Activated CD8-positive, alpha-beta memory T cell treated with anti-CD3 and anti-CD28 coated beads, Interleukin-2, amount 50 U/mL, for 48 hours (primary cell): ENCODE measurements around the gene ACSL6.

Experiments
- DNase-seq: peaks from one replicate; pipeline ENCODE4 v3.0.0-alpha.2; 2020

The ACSL6 gene

GRCh38 chr5:131974956-131975726, 36.3 kb downstream of the ACSL6 start:
- peak; percentile 57 for DNase-seq

GRCh38 chr5:131974622-131974955, 36.9 kb downstream of the ACSL6 start:
- DNase-seq, result peak; percentile 54

GRCh38 chr5:131974016-131974415, 37.4 kb downstream of the ACSL6 start:
- DNase-seq, result peak; percentile 29

- no peak for DNase-seq
Measured at GRCh38 chr5:131973089-131973712, 38.3 kb downstream of the ACSL6 start.

GRCh38 chr5:131968396-131968954, 43.0 kb downstream of the ACSL6 start:
- no peak for DNase-seq

- DNase-seq, result no peak
Measured at GRCh38 chr5:131966551-131966950, 44.9 kb downstream of the ACSL6 start.

GRCh38 chr5:131965826-131966415, 45.5 kb downstream of the ACSL6 start:
- no peak for DNase-seq

GRCh38 chr5:131959906-131960305, 51.6 kb downstream of the ACSL6 start:
- DNase-seq, result no peak

DNA sequence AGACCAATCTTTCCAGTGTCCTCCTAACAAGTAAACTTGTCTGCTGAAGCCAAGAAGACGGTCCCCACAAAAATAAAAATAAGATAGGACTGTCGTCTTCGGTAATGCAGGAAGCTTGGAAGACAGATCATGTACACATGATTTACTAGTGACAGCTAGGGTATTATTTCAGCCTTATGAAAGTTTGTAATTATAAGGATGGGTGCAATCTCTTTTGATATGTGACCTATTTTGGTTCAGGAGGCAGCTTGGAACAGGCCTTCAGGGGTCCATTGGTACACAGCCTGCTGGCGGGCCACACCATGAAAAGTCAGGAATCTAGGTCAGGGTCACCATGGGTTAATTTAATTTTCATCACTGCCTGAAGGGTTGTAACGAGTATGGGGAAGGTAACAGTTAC, 52.3 kb downstream of the ACSL6 start:
- DNase-seq, result no peak

GRCh38 chr5:131957721-131958441, 53.6 kb downstream of the ACSL6 start:
- no peak for DNase-seq

- no peak for DNase-seq
Measured at GRCh38 chr5:131953969-131954368, 57.5 kb downstream of the ACSL6 start.

- no peak for DNase-seq
Measured at GRCh38 chr5:131952301-131952857, 59.1 kb downstream of the ACSL6 start.

DNA sequence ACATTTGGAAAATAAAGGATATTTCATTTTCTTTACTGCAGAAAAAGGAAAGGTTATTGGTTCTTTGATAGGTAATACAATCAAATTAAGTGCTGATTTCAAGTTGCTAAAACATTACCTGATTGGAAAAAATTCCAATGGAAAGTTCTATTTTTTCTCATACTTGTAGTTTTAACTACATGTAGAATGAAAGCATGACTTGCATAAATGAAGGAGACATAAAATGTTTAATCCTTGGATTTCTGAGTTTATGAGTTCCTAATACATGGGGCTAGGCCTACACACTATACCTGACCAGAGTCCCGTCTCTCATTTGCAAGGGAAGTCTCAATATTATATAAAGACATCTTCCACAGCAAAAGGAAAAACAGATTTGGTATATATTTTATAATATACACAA, 60.8 kb downstream of the ACSL6 start:
- no peak for DNase-seq

DNA sequence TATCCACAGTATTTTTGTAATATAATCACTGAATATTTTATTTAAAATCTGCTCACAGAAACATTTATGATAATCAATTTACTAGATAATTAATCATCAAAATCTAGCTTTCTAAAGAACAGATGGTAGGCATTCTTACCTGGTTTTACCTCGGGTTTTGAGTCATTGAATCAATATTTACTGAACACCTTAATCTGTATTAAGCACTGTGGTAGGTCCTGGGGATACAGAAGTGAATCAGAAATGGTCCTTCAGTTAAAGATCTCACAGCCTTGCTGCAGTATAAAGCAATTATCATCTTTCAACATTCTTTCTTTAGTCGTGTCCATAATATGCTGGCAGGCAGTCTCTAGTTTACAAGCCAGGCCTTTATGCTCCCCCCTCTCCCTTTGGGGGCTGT, 64.0 kb downstream of the ACSL6 start:
- no peak for DNase-seq

DNA sequence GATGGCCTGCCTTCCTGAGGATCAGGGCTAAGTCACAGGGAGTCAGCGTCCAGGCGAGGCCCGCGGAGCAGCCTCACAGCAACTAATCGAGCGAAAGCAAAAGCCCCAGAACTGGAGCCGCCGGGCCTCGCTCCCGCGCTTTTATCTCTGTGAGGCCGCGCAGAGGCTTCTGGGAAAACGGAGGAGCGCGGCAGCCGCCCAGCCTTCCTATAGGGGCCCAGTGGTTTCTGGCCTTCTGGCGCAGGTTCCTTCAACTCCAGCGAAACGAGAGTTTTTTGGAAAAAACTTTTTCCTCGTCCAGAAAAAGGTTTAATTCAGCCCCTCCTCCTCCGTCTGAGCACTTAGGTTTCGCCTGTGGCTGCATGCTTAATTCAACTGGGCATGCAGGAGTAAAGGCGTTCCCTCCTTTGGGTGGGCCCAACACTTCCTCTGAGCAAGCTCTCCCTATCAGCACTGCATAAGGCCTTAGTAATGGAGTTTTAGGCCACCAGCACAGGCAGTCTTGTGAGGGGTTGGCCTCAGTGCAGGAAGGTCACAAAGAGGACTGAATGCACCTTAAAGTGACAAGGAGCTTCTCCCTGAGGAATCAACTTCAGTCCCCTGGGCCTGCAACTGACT, 65.8 kb downstream of the ACSL6 start, which contains the start of gene MEIKIN:
TSS of gene MEIKIN (minus strand) at position 113 of the 618 bp plus-strand sequence. CDS start 158 bp downstream, outside the sequence.
- DNase-seq, result no peak

DNA sequence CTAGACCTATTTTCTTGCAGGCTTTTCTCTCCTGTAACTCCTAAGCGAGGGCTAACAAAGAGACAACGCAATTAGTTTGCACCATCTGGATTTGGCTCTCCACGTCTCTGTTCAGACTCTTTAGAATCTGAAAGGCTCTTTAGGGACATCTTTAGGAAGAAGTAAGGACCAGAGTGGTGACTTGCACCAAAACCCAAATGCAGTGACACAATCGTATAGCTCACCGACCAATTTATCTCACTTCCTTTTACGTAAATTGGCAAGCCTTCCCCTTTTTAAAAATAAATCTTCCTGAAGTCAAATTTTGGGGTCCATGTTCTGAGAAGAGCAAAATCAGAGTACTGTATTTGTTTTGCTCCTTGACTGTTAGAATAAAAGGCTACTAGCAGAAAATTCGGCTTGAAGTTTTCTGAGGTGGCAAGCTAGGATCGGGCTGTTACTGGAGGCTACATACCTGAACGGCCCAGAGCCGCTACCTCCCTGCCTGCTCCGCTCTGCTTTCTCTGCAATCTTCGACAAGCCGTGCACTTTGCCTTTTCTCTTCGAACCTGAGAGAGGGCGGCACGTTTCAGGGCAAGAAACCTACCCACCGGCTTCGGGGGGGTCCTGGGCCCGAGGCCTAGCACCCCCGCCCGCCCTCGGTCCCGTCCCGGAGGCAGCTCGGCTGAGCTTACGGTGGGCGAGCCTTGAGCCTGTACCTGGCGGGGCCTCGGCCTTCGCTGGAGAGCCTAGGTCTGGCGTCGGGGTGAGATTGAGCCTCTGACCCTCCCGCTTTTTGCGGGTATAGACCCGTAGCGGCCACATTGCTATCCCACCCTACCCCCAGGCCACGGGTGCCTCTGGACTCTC, 66.5 kb downstream of the ACSL6 start:
- no peak for DNase-seq

DNA sequence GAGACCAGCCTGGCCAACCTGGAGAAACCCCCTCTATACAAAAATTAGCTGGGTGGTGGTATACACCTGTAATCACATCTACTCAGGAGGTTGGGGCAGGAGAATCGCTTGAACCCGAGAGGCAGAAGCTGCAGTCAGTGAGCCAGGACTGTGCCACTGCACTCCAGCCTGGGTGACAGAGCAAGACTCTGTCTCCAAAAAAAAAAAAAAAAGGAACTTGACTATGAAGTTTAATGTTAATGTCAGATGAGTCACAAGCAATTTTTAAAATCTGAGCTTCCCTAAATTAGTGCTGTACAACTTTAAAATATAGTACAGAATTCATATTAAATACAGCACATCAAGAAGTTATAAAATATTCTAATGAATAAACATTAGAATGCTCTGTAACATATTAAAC, 67.5 kb downstream of the ACSL6 start:
- no peak for DNase-seq

DNA sequence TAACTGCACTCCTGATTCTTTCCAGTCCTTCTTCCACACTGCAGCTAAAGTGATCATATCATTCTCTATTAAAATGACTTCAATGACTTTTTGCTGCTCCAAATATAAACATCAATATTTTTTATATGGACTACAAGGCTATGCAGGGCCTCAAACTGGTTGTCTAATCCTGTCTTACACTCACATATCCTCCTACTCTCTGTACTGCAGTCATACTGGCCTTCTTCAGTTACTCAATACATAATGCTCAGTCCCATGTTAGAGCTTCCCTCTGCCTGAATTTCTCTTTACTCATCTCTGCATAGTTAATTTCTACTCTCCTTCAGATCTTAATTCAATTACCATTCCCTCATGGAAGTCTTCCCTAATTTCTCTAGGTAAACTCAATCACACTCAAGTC, 69.4 kb downstream of the ACSL6 start:
- DNase-seq, result no peak

DNA sequence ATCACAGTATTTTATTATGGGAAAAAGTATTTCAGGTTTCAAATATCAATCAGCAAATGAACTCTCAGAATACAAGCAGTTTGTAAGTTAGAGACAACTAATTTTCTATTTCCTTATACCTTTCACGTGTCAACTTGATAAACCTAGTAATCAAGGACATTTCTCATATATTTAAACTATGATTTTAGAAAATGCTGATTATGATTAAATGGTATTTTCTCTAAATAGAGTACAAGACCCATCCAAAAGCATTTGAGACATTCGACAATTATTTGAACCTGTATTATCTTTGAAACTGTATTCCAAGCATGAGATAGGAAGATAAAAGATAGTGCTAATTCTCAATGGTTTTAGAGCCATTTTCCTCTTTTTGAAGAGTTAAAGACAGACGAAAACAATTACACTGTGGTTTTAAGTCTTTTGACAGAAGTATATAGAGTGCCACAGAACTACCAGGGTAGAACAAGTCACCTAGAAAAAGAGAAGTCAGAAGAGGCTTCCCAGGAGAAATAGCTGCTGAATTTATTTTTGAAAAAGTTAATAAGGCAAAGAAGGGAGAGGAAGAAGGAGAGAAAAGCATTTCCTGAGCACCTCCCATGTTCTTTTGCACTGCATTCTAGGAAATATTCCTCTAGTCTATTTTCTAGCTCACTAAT, 71.6 kb downstream of the ACSL6 start:
- no peak for DNase-seq

DNA sequence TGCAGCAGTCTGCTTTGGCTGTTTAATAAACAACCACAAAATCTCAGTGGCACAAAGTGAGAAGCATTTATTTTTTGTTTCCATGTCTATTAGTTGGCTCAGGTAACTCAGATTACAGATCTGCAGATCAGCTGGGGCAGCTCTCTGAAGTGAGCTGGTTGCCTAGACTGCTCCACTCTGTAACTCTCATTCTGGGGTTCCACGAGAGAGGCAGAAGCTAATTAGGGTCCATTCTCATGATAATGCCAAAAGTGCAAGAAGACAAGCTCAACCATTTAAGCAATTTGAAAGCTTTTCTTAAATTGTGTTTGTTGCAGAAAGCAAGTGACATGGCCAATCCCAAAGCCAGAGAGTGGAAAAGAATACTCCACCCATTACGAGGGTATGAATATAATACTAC, 79.2 kb downstream of the ACSL6 start:
- no peak for DNase-seq

- no peak for DNase-seq
Measured at GRCh38 chr5:131928957-131929356, 82.5 kb downstream of the ACSL6 start.
